Renal cortex interstitium (tissue), 11 donors: ENCODE results near the gene ARMC10. TPM values are rescaled to one million over a fixed set of nuclear protein-coding genes. Genes with fewer than 3 reads are reported as not detected.
A peak's percentile ranks its signal among the peaks of the same experiment; 100 is the strongest.
"Not testable (repeated sequence)": the region's sequence is repeated elsewhere in the genome, so short reads cannot be mapped to it uniquely, and the experiment has no call there.

ENCODE experiments used
- DNase-seq, 11 donors: peaks; one replicate each; pipeline ENCODE4 v3.0.0-alpha.2; 2013; ENCODE audit warnings: low read depth in 9 of 11, low spot score in 4 of 11; ENCODE audit errors: extremely low read depth in 1 of 11
- polyA plus RNA-seq, 3 donors: library from polyadenylated mRNA; unstranded; fragments of 120-200 nt; gene quantifications; one replicate each; pipeline ENCODE4 v1.2.1, GENCODE V29; 2013; ENCODE audit not compliant: insufficient read length in 3 of 3

ARMC10 gene
- polyA plus RNA-seq, 3 donors, result 54.1 to 67.3 (median 55.7) TPM

- no peak for DNase-seq
Measured at GRCh38 chr7:103068414-103069403, 6.2 kb upstream of the ARMC10 start.

- no peak for DNase-seq
Measured at GRCh38 chr7:103071000-103071399, 3.9 kb upstream of the ARMC10 start.

GRCh38 chr7:103073989-103074518 lies 886 bp upstream of the ARMC10 start:
- peak in 1 of 11 donors; percentile 6 for DNase-seq

GRCh38 chr7:103075337-103075918 lies 488 bp downstream of the ARMC10 start:
- peak in 10 of 11 donors; percentile 17 to 54 (median 38) for DNase-seq

GRCh38 chr7:103076764-103077163 lies 1.8 kb downstream of the ARMC10 start:
- no peak for DNase-seq

GRCh38 chr7:103077318-103077717 lies 2.4 kb downstream of the ARMC10 start:
- DNase-seq, result no peak

- DNase-seq, result not testable (repeated sequence)
Measured at GRCh38 chr7:103078226-103078625, 3.3 kb downstream of the ARMC10 start.

- no peak for DNase-seq
Measured at GRCh38 chr7:103079836-103080235, 4.9 kb downstream of the ARMC10 start.

GRCh38 chr7:103080923-103081322 lies 6.0 kb downstream of the ARMC10 start:
- DNase-seq, result no peak

GRCh38 chr7:103082497-103082896 lies 7.6 kb downstream of the ARMC10 start:
- no peak for DNase-seq

GRCh38 chr7:103083210-103083609 lies 8.3 kb downstream of the ARMC10 start:
- DNase-seq, result no peak

GRCh38 chr7:103092321-103092720 lies 17.4 kb downstream of the ARMC10 start:
- not testable (repeated sequence) for DNase-seq

- no peak for DNase-seq
Measured at GRCh38 chr7:103093429-103093828, 18.5 kb downstream of the ARMC10 start.

GRCh38 chr7:103094102-103094501 lies 19.2 kb downstream of the ARMC10 start:
- DNase-seq, result no peak

- not testable (repeated sequence) for DNase-seq
Measured at GRCh38 chr7:103095558-103095957, 20.6 kb downstream of the ARMC10 start.

GRCh38 chr7:103097041-103097440 lies 22.1 kb downstream of the ARMC10 start:
- no peak for DNase-seq

- DNase-seq, result no peak
Measured at GRCh38 chr7:103100348-103100747, 25.4 kb downstream of the ARMC10 start.

- no peak for DNase-seq
Measured at GRCh38 chr7:103101543-103101942, 26.6 kb downstream of the ARMC10 start.

- peak in 9 of 11 donors; percentile 37 to 59 (median 52) for DNase-seq
Measured at GRCh38 chr7:103106005-103106702, 31.2 kb downstream of the ARMC10 start.
